ENCODE results near the gene RAB7A.

RAB7A gene

GRCh38 chr3:128775906-128776542, 50.0 kb downstream of the RAB7A start:
- DNase-seq (ENCODE audit: low read depth, low spot score), result peak; percentile 12
- TF ChIP-seq, protein P1, sequence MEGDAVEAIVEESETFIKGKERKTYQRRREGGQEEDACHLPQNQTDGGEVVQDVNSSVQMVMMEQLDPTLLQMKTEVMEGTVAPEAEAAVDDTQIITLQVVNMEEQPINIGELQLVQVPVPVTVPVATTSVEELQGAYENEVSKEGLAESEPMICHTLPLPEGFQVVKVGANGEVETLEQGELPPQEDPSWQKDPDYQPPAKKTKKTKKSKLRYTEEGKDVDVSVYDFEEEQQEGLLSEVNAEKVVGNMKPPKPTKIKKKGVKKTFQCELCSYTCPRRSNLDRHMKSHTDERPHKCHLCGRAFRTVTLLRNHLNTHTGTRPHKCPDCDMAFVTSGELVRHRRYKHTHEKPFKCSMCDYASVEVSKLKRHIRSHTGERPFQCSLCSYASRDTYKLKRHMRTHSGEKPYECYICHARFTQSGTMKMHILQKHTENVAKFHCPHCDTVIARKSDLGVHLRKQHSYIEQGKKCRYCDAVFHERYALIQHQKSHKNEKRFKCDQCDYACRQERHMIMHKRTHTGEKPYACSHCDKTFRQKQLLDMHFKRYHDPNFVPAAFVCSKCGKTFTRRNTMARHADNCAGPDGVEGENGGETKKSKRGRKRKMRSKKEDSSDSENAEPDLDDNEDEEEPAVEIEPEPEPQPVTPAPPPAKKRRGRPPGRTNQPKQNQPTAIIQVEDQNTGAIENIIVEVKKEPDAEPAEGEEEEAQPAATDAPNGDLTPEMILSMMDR (IDR thresholded peaks at IDR 0.05; ENCODE audit: low read depth, low read length), result no peak
- in situ Hi-C loops (cut with HindIII; ENCODE audit: low sequenced_read_pairs), result no loop called here
- H3K4me3 ChIP-seq (ENCODE audit: low read depth, low read length), result no peak overlapping the region

GRCh38 chr3:128780101-128780837, 54.3 kb downstream of the RAB7A start:
- TF ChIP-seq, protein P1 (IDR thresholded peaks at IDR 0.05; ENCODE audit: low read depth, low read length), result no peak
- in situ Hi-C loops (cut with HindIII; ENCODE audit: low sequenced_read_pairs), result no loop called here
- H3K4me3 ChIP-seq (ENCODE audit: low read depth, low read length), result no peak overlapping the region
- peak; percentile 20 for DNase-seq (ENCODE audit: low read depth, low spot score)

- no peak for DNase-seq (ENCODE audit: low read depth, low spot score)
- TF ChIP-seq, protein P1 (IDR thresholded peaks at IDR 0.05; ENCODE audit: low read depth, low read length), result no peak
- no peak overlapping the region for H3K4me3 ChIP-seq (ENCODE audit: low read depth, low read length)
- in situ Hi-C loops (cut with HindIII; ENCODE audit: low sequenced_read_pairs), result no loop called here
Measured at GRCh38 chr3:128781164-128781563, 55.2 kb downstream of the RAB7A start.

DNA sequence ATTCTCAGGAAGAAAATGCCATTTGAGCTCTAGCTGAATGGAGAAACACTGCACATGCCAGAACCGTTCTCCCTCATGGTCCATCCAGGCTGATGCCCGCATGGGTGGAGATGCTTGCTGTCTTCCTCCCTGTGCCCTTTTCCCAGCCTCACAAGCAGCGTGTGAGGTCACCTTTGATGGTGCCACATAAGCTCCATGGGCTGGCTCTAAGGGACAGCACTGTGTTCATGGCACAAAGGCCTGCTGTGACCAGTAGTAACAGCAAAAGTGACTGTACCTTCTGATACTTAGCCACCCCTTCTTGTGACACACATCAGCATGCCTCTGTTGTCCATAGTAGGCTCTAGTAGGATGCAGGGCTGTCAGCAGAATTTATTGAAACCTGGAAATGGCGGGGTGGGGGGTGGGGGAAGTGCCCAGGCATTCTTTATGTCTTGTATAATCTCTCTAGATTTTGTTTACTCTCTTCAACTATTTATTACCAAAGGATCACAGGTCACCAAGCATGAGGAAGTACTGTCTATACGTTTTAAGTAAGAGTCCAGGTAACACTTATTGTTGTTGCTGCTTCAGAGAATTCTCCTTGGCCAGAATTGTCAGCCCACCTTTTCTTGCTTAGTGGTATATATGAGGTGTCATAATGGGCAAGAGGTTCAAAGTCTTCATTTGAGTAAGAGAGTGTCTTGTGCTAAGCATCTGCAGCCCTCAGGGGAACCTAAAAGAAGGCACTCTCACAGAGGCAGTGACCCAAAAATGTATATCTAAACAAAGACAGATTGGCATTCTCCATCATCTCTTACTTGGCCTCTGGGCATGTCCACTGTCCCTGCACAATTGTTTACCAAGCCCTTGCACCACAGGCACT, 56.5 kb downstream of the RAB7A start:
- TF ChIP-seq, protein P1 (IDR thresholded peaks at IDR 0.05; ENCODE audit: low read depth, low read length), result no peak
- in situ Hi-C loops (cut with HindIII; ENCODE audit: low sequenced_read_pairs), result no loop called here
- DNase-seq (ENCODE audit: low read depth, low spot score), result no peak
- H3K4me3 ChIP-seq (ENCODE audit: low read depth, low read length), result no peak overlapping the region

DNA sequence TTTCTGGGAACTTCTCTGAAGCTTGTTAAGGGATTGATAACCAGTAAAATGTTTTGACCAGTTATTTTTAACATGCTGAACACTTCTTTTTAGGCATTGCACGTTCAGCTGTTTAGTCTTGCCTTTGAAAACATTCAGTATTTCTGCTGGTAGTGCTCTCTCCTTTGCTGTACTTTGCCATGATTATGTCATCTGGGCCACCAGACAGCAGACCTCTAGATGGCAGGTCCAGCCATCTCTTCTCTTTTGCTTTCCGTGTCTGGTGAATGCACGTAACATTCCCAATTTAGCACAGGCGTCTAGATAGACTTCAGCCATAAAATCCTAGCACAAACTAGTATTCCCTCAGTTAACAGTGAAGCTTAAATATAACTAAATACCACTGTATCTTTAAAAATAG, 57.8 kb downstream of the RAB7A start:
- TF ChIP-seq, protein P1 (IDR thresholded peaks at IDR 0.05; ENCODE audit: low read depth, low read length), result no peak
- H3K4me3 ChIP-seq (ENCODE audit: low read depth, low read length), result no peak overlapping the region
- no peak for DNase-seq (ENCODE audit: low read depth, low spot score)
- in situ Hi-C loops (cut with HindIII; ENCODE audit: low sequenced_read_pairs), result no loop called here

- TF ChIP-seq, protein P1 (IDR thresholded peaks at IDR 0.05; ENCODE audit: low read depth, low read length), result peak; percentile 68
- DNase-seq (ENCODE audit: low read depth, low spot score), result peak; percentile 18
- no peak overlapping the region for H3K4me3 ChIP-seq (ENCODE audit: low read depth, low read length)
- in situ Hi-C loops (cut with HindIII; ENCODE audit: low sequenced_read_pairs), result no loop called here
Measured at GRCh38 chr3:128784232-128784631, 58.2 kb downstream of the RAB7A start.

Data from astrocyte of the spinal cord (primary cell).